H1 (cell line): ENCODE measurements around the gene KRT7. TPM values are rescaled to one million over a fixed set of nuclear protein-coding genes. Genes with fewer than 3 reads are reported as not detected.

Experiments
- CTCF ChIA-PET: fragments of 300-600 bp; sonication (Branson Sonifier 250); formaldehyde crosslinking; loops from one replicate; lab custom pipeline; 2021; ENCODE audit not compliant: partially characterized antibody; lab: Charles Lee
- POLR2A ChIA-PET: fragments of 300-600 bp; sonication (Branson Sonifier 250); formaldehyde crosslinking; loops from one replicate; lab custom pipeline; 2021; ENCODE audit warnings: inconsistent platforms; ENCODE audit not compliant: partially characterized antibody; lab: Charles Lee
- DNase-seq, 2 experiments: peaks; one replicate each; pipeline versions ENCODE4 v3.0.0 to v3.0.0-alpha.2; 2010 to 2022; ENCODE audit warnings: low spot score in 2 of 2, low read depth in 1 of 2, mixed read lengths in 1 of 2
- FAIRE-seq: peaks from 2 replicates; lab custom pipeline; 2011; peaks lifted over from hg19 to GRCh38; lab: Jason Lieb, UNC
- H2AFZ ChIP-seq: 2 replicates; pipeline ENCODE4 v1.8.1; 2012; ENCODE audit warnings: low read length, inconsistent platforms
- H2AK5ac ChIP-seq: 2 replicates; pipeline ENCODE4 v1.6.1; 2013; ENCODE audit warnings: low read depth, low read length
- H2BK120ac ChIP-seq: replicated peaks from 2 replicates; pipeline ENCODE3; 2013; ENCODE audit warnings: low read depth, low read length, inconsistent platforms
- H2BK12ac ChIP-seq: 2 replicates; pipeline ENCODE4 v1.6.1; 2013; ENCODE audit warnings: low read depth, low read length
- H2BK15ac ChIP-seq: 2 replicates; pipeline ENCODE4 v1.6.1; 2013; ENCODE audit warnings: low read length
- H2BK20ac ChIP-seq: 2 replicates; pipeline ENCODE4 v1.6.1; 2013; ENCODE audit warnings: low read length
- H2BK5ac ChIP-seq: 2 replicates; pipeline ENCODE4 v1.6.1; 2013; ENCODE audit warnings: low read depth, low read length
- H3K14ac ChIP-seq: 2 replicates; pipeline ENCODE4 v1.6.1; 2013; ENCODE audit warnings: inconsistent platforms; ENCODE audit not compliant: insufficient read length
- H3K18ac ChIP-seq: 2 replicates; pipeline ENCODE4 v1.6.1; 2013; ENCODE audit warnings: low read length; ENCODE audit errors: extremely low read depth
- H3K23ac ChIP-seq: 2 replicates; pipeline ENCODE4 v1.6.1; 2013; ENCODE audit warnings: inconsistent platforms; ENCODE audit not compliant: insufficient read length
- H3K23me2 ChIP-seq: 2 replicates; pipeline ENCODE4 v1.6.1; 2013; ENCODE audit warnings: low read depth, low read length
- H3K27ac ChIP-seq: 2 replicates; pipeline ENCODE4 v1.6.1; 2011; ENCODE audit warnings: low read depth, low read length, inconsistent platforms
- H3K27me3 ChIP-seq, 4 experiments: replicated peaks in 1 of 4; 1 replicate in 1 of 4; 2 replicates in 3 of 4; pipeline versions ENCODE4 v1.6.1 to v1.8.1; 2011 to 2013; ENCODE audit warnings: low read length in 3 of 4, mild to moderate bottlenecking in 3 of 4, inconsistent platforms in 2 of 4, mixed read lengths in 2 of 4, moderate library complexity in 1 of 4; ENCODE audit not compliant: control insufficient read depth in 3 of 4, insufficient read depth in 3 of 4; ENCODE audit errors: extremely low read depth in 1 of 4
- H3K36me3 ChIP-seq, 4 experiments: 2 replicates each; pipeline versions ENCODE4 v1.6.1 to v1.8.1; 2011 to 2013; ENCODE audit warnings: mild to moderate bottlenecking in 4 of 4, low read length in 3 of 4, moderate library complexity in 2 of 4, control low read depth in 1 of 4, inconsistent platforms in 1 of 4; ENCODE audit not compliant: insufficient read depth in 4 of 4, control insufficient read depth in 2 of 4
- H3K4ac ChIP-seq: replicated peaks from 2 replicates; pipeline ENCODE3; 2013; ENCODE audit warnings: low read length, low read depth, mixed read lengths, inconsistent platforms; ENCODE audit not compliant: insufficient read length
- H3K4me1 ChIP-seq, 4 experiments: replicated peaks in 1 of 4; 1 replicate in 1 of 4; 2 replicates in 3 of 4; pipeline versions ENCODE4 v1.6.1 to v1.8.1; 2011 to 2013; ENCODE audit warnings: low read length in 3 of 4, inconsistent platforms in 2 of 4, mixed read lengths in 1 of 4; ENCODE audit not compliant: insufficient read depth in 4 of 4, control insufficient read depth in 3 of 4
- H3K4me2 ChIP-seq, 2 experiments: 2 replicates each; pipeline versions ENCODE4 v1.6.1 to v1.8.1; 2011 to 2013; ENCODE audit warnings: low read depth in 2 of 2, low read length in 2 of 2, control low read depth in 1 of 2, inconsistent platforms in 1 of 2, mild to moderate bottlenecking in 1 of 2; ENCODE audit not compliant: insufficient read depth in 1 of 2
- H3K4me3 ChIP-seq, 4 experiments: fragments of 200-600, 300-600 bp in 1 of 4; sonication (generic), shearing (Covaris generic), sonication (Bioruptor Twin) in 1 of 4; 2 replicates each; pipeline versions ENCODE4 v1.5.1 to v1.8.1; 2011 to 2016; ENCODE audit warnings: low read length in 4 of 4, low read depth in 3 of 4, control low read depth in 2 of 4, inconsistent platforms in 2 of 4, mild to moderate bottlenecking in 2 of 4, mixed read lengths in 1 of 4, moderate library complexity in 1 of 4; ENCODE audit not compliant: insufficient read depth in 2 of 4; ENCODE audit errors: extremely low read depth in 1 of 4
- H3K56ac ChIP-seq: replicated peaks from 2 replicates; pipeline ENCODE3; 2013; ENCODE audit warnings: low read depth, mild to moderate bottlenecking, mixed read lengths, low read length, inconsistent platforms; ENCODE audit not compliant: insufficient read length
- H3K79me1 ChIP-seq: 2 replicates; pipeline ENCODE4 v1.6.1; 2013; ENCODE audit warnings: low read depth, low read length, control low read depth
- H3K79me2 ChIP-seq, 2 experiments: 2 replicates each; pipeline versions ENCODE4 v1.6.1 to v1.8.1; 2012 to 2013; ENCODE audit warnings: low read length in 2 of 2, mild to moderate bottlenecking in 2 of 2, inconsistent platforms in 1 of 2; ENCODE audit not compliant: insufficient read depth in 2 of 2, control insufficient read depth in 1 of 2
- H3K9ac ChIP-seq, 4 experiments: replicated peaks in 1 of 4; 1 replicate in 1 of 4; 2 replicates in 3 of 4; pipeline versions ENCODE4 v1.6.1 to v1.8.1; 2011 to 2013; ENCODE audit warnings: low read depth in 3 of 4, low read length in 3 of 4, control low read depth in 2 of 4, mild to moderate bottlenecking in 2 of 4, moderate library complexity in 2 of 4, inconsistent platforms in 1 of 4; ENCODE audit errors: extremely low read depth in 1 of 4
- H3K9me3 ChIP-seq, 2 experiments: 2 replicates each; pipeline versions ENCODE4 v1.6.1 to v1.8.1; 2012 to 2013; ENCODE audit warnings: mild to moderate bottlenecking in 2 of 2, moderate library complexity in 2 of 2, control low read depth in 1 of 2, inconsistent platforms in 1 of 2, low read depth in 1 of 2, low read length in 1 of 2, mixed read lengths in 1 of 2; ENCODE audit not compliant: insufficient read depth in 2 of 2
- H4K20me1 ChIP-seq, 2 experiments: replicated peaks in 1 of 2; 2 replicates each; pipeline versions ENCODE3 to v1.8.1; 2011 to 2013; ENCODE audit warnings: inconsistent platforms in 2 of 2, low read length in 2 of 2, mild to moderate bottlenecking in 1 of 2; ENCODE audit not compliant: insufficient read depth in 2 of 2, control insufficient read depth in 1 of 2
- H4K5ac ChIP-seq: 2 replicates; pipeline ENCODE4 v1.6.1; 2013; ENCODE audit warnings: low read length, low read depth, mixed read lengths, inconsistent platforms; ENCODE audit not compliant: insufficient read length
- H4K8ac ChIP-seq: 2 replicates; pipeline ENCODE4 v1.8.0; 2013; ENCODE audit warnings: mild to moderate bottlenecking, moderate library complexity, low read length, inconsistent platforms; ENCODE audit not compliant: insufficient read depth; ENCODE audit errors: extremely low read depth
- H4K91ac ChIP-seq: replicated peaks from 2 replicates; pipeline ENCODE3; 2013; ENCODE audit warnings: low read length, mixed read lengths, inconsistent platforms; ENCODE audit not compliant: insufficient read length
- BRCA1 ChIP-seq: IDR thresholded peaks from 2 replicates; pipeline ENCODE4 v1.6.1; 2012; ENCODE audit warnings: low read depth, low read length, improper control_type of control experiment
- CREB1 ChIP-seq: IDR thresholded peaks from 2 replicates; pipeline ENCODE4 v1.6.1; 2012; ENCODE audit warnings: inconsistent platforms
- KDM5A ChIP-seq: fragments of 200-600 bp; IDR thresholded peaks from 2 replicates; pipeline ENCODE4 v1.7.1; 2012; ENCODE audit warnings: mild to moderate bottlenecking, low read length, inconsistent platforms, mixed read lengths
- PHF8 ChIP-seq: fragments of 200-600 bp; sonication (generic); conservative IDR thresholded peaks from 2 replicates; pipeline ENCODE4 v1.7.1; 2012; ENCODE audit warnings: low read depth, mild to moderate bottlenecking, inconsistent platforms, low read length, moderate library complexity
- RBBP5 ChIP-seq: IDR thresholded peaks from 2 replicates; pipeline ENCODE4 v1.7.1; 2012; ENCODE audit warnings: low read depth, mild to moderate bottlenecking, inconsistent platforms, low read length, moderate library complexity, borderline replicate concordance
- RFX5 ChIP-seq: IDR thresholded peaks from 2 replicates; pipeline ENCODE4 v1.6.1; 2011; ENCODE audit warnings: low read depth, low read length, improper control_type of control experiment, borderline replicate concordance
- TBP ChIP-seq: IDR thresholded peaks from 2 replicates; pipeline ENCODE4 v1.6.1; 2011; ENCODE audit warnings: low read depth, low read length, improper control_type of control experiment
- TEAD4 ChIP-seq: IDR thresholded peaks from 2 replicates; pipeline ENCODE4 v1.6.1; 2012; ENCODE audit warnings: low read depth, low read length, inconsistent platforms, mixed read lengths
- WGBS, 2 experiments: shearing (Covaris generic) in 1 of 2; methylation state at CpG; one replicate each; pipeline versions ENCODE4 v1.1.6 to v1.1.7; 2013 to 2015; ENCODE audit warnings: low lambda C conversion rate in 2 of 2, mixed read lengths in 2 of 2, inconsistent platforms in 1 of 2, low coverage in 1 of 2, missing lambda C conversion rate in 1 of 2; ENCODE audit not compliant: insufficient replicate concordance in 2 of 2, insufficient coverage in 1 of 2, insufficient read length in 1 of 2; ENCODE audit errors: extremely low coverage in 1 of 2, missing lambda C conversion rate in 1 of 2; 5-methylcytosine and 5-hydroxymethylcytosine counted together
- polyA plus RNA-seq, 7 experiments: library from polyadenylated mRNA; depleted of rRNA in 3 of 7; stranded (reverse) in 5 of 7; unstranded in 2 of 7; fragments of >200 nt in 5 of 7; fragments of 200-250 nt in 2 of 7; gene quantifications; 1 replicate in 5 of 7; 2 replicates in 1 of 7; 4 replicates in 1 of 7; pipeline versions ENCODE4 v1.2.1 to v1.2.3, GENCODE V29; 2011 to 2013; ENCODE audit warnings: missing spikeins in 2 of 7, mixed read lengths in 2 of 7
- total RNA-seq: library from RNA; stranded (reverse); fragmentation: NEBNext Ultra II Directional; extraction: Animal tissue kit (Norgen Biotek cat#: 25700); gene quantifications from 2 replicates; pipeline ENCODE4 v1.2.1, GENCODE V29; 2021

Gene KRT7
- total and polyA plus RNA-seq, 2 of the 8 experiments (the other 6 are each of a cell fraction or from before 2014, with no cell fraction given), result 13.2 to 19.0 TPM

- no peaks in the 10 kb centered on the region for H4K20me1 ChIP-seq
- H3K23ac ChIP-seq, result no peak overlapping the region
- H2BK12ac ChIP-seq, result no peak overlapping the region
- no peak overlapping the region for H2AFZ ChIP-seq
- no peaks in the 10 kb centered on the region for H3K23me2 ChIP-seq
- H4K5ac ChIP-seq, result no peak overlapping the region
- 75% methylated on average over 1 of the region's 1 CpG; no CpG with 5 or more reads in 1 of the 2 experiments for WGBS, 2 experiments
- no peaks in the 10 kb centered on the region for H3K79me2 ChIP-seq
- H3K27ac ChIP-seq, result no peak overlapping the region
- no peak for FAIRE-seq
- no peak overlapping the region for H4K8ac ChIP-seq
- no peak overlapping the region for H2AK5ac ChIP-seq
- no peak overlapping the region for H3K56ac ChIP-seq
- no peak overlapping the region for H2BK120ac ChIP-seq
- H3K4me1 ChIP-seq, result no peaks in the 10 kb centered on the region
- no peak overlapping the region for H2BK20ac ChIP-seq
- H2BK5ac ChIP-seq, result no peak overlapping the region
- H3K4me3 ChIP-seq, result no peak overlapping the region
- no peaks in the 10 kb centered on the region for H3K36me3 ChIP-seq
- H3K79me1 ChIP-seq, result no peaks in the 10 kb centered on the region
- no peak overlapping the region for H4K91ac ChIP-seq
- no peak overlapping the region for H2BK15ac ChIP-seq
- H3K27me3 ChIP-seq, result no peaks in the 10 kb centered on the region; a peak in 1 of 7 replicates
- H3K9me3 ChIP-seq, result no peaks in the 10 kb centered on the region
- no peak overlapping the region for H3K4ac ChIP-seq
- ChIA-PET CTCF (interaction anchor here (1.1 to 3.0 kb wide), 13 partner anchors 8 to 116 kb away, joined by 3 to 18 read pairs (median 5); no protein-coding TSS in a partner anchor), POLR2A (no interaction called here)
- H3K4me2 ChIP-seq, result no peak overlapping the region
- H3K9ac ChIP-seq, result no peak overlapping the region; a peak in 1 of 7 replicates
- H3K14ac ChIP-seq, result no peak overlapping the region
- H3K18ac ChIP-seq, result no peak overlapping the region
- no peak for DNase-seq
- TF ChIP-seq RBBP5, result no peak
- TF ChIP-seq RFX5, result no peak
- no peak for TF ChIP-seq KDM5A
- TF ChIP-seq TBP, result no peak
- no peak for TF ChIP-seq TEAD4
- TF ChIP-seq CREB1, result no peak
- TF ChIP-seq BRCA1, result no peak
- no peak for TF ChIP-seq PHF8
These were observed 38.1 kb downstream of the KRT7 start for GRCh38 chr12:52271158-52271557.
